Measurements from ENCODE around the gene PSMC3.

GRCh38 chr11:47376107-47376524 is 50.1 kb downstream of the PSMC3 start:
- no peak for TF ChIP-seq CTCF (IDR thresholded peaks at IDR 0.05; ENCODE audit: insufficient read depth, low read depth, low read length)
- no peak for TF ChIP-seq EZH2 (IDR thresholded peaks at IDR 0.05; ENCODE audit: insufficient read depth, low read length)

All from astrocyte (in vitro differentiated cells and primary cell).